ENCODE measurements around the gene CHAF1A. TPM values are rescaled to one million over a fixed set of nuclear protein-coding genes. Genes with fewer than 3 reads are reported as not detected.

Gene CHAF1A, protein sequence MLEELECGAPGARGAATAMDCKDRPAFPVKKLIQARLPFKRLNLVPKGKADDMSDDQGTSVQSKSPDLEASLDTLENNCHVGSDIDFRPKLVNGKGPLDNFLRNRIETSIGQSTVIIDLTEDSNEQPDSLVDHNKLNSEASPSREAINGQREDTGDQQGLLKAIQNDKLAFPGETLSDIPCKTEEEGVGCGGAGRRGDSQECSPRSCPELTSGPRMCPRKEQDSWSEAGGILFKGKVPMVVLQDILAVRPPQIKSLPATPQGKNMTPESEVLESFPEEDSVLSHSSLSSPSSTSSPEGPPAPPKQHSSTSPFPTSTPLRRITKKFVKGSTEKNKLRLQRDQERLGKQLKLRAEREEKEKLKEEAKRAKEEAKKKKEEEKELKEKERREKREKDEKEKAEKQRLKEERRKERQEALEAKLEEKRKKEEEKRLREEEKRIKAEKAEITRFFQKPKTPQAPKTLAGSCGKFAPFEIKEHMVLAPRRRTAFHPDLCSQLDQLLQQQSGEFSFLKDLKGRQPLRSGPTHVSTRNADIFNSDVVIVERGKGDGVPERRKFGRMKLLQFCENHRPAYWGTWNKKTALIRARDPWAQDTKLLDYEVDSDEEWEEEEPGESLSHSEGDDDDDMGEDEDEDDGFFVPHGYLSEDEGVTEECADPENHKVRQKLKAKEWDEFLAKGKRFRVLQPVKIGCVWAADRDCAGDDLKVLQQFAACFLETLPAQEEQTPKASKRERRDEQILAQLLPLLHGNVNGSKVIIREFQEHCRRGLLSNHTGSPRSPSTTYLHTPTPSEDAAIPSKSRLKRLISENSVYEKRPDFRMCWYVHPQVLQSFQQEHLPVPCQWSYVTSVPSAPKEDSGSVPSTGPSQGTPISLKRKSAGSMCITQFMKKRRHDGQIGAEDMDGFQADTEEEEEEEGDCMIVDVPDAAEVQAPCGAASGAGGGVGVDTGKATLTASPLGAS
- 5.5 and 5.8 TPM in 2 replicates for total RNA-seq

DNA sequence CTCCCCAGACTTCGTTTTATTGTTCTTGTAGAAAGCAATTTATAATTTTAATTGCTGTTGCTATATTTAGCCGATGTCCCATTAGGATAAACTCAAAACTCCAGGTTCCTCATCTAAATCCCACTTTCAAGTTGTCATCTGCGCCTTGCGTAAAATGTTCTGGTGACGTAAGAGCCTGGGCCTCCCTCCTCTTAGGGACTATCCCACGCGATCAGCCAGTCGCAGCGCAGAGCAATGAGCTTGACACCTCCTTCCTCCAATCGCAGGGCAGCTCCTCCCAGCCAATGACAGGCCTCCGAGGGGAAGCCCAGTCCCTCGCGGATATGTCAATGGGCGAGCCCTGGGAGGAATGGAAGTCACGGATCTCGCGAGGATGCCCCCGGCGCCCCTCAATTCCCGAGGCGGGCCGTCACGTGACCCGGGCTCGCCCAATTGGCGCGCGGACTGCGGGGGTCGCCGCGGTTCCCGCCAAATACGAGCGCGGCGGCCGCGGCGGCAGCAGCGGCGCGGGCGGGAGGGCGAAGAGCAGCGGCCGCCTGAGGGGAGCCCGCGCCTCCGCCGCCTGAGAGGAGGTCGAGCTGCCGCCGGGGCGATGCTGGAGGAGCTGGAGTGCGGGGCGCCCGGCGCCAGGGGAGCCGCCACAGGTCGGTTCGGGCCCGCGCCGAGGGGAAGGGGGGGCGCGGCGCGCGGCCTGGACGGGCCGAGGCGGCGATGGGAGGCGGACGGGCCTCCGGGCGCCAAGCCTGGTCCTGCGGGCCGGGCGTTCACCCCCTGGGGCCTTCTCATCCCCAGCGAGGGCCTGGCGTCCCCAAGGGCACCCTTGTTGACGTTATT lies at the start of gene CHAF1A:
CHAF1A (plus strand) TSS at position 470 of the 834 bp plus-strand sequence; CDS start at position 593, 123 bp downstream.

DNA sequence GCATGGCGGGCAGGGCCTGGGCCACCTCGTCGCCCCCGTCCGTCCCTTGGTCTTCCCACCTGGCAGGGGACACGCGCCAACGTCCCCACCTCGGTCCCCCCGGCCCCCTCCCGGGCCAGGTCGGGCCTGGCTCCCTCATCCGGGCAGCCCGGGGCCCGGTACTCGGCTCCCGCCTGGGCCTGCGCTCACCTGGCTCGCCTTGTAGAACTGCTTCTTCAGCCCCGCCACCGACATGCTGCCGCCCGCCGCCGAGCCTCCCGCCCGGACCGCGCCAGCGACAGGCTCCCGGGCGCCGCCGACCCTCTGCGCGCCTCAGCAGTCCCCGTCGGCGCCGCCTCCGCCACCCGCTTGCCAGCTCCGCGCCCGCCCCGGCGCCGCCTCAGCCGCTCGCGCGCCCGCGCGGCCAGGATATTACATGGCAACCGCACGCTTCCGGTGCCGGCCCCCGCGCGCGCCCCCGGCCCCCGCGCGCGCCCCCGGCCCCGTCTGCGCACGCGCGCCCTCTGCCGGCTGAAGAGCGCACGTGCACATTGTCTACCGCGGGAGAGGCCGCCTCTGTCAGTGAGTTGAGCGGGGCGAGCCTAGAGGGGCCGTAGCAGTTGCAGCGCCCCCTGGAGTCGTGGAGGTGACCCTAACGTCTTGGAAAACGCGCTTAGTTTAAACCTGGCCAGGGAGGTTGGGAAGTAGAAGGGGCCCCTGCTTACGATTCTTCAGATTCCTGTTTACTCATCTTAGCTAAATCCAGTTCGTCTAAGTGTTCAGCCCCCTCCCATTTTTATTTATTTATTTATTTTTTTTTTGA lies 2.1 kb upstream of the CHAF1A start, which contains the start of gene SH3GL1:
SH3GL1 (minus strand) TSS at position 413 of the 802 bp plus-strand sequence; CDS start at position 234, 179 bp downstream.

DNA sequence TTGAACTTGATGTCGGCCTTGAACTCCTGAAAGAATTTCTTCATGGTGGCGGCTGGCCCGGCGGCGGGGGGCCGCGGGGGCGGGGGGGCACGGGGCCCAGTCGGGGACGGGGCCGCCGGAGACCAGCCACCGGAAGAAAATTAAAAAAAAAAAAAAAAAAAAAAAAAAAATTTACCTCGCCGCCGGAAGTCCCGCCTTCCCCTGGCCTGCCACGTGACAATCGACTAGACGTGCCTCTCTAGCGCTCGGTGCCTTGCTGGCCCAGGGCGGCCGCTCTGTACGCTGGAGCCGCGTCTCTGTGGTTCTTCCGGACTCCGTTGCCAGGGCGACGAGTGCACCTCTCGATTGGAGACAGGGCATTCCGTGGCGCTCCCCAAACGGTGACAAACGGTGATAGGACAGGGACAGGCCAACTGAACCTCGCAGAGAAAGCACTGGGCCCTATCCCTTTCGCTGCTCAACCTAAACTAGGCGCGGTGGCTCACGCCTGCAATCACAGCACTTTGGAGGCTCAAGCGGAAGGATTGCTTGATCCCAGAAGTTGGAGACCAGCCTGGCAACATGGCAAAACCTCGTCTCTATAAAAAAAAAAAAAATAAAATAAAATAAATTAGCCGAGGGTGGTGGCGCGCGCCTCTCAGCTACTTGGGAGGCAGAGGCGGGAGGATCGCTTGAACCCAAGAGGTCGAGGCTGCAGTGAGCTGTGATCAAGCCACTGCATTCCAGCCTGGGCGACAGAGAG lies 55.4 kb downstream of the CHAF1A start, which contains the start of gene UBXN6:
UBXN6 (minus strand) TSS at position 141 of the 742 bp plus-strand sequence; CDS start at position 44, 97 bp downstream.

DNA sequence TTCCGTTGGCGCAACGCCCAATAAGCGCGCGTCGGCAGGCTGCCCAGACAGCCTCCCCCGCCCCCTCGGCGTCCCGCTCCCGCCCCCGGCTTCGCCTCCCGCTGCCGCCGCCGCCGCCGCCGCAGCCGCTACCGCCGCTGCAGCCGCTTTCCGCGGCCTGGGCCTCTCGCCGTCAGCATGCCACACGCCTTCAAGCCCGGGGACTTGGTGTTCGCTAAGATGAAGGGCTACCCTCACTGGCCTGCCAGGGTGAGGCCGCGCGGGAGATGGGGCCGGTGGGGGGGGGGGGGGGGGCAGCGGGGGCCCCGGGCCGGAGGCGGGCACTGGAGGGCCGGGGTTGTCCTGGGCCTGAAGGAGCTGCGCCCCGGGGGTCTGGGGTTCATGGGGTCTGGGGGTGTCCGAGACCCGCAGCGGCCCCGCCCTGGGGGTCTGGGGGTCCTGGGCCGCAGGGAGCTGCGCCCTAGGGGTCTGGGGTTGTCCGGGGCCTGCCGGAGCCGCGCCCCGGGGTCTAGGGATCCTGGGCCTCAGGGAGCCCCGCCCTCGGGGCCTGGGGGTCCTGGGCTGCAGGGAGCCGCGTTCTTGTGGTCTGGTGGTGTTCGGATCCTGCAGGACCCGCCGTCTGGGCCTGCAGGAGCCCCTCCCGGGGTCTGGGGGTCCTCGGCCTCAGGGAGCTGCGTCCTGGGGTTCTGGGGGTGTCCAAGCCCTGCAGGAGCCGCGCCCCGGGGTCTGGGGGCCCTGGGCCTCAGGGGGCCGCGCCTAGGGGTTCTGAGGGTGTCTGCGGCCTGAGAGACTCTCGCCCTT lies 69.9 kb downstream of the CHAF1A start, which contains the start of gene HDGFL2:
HDGFL2 (plus strand) TSS at position 124 of the 801 bp plus-strand sequence; CDS start at position 178, 54 bp downstream.

Other genes starting within 250 kb of the CHAF1A start
- gene CREB3L3, start 249.0 kb upstream of the CHAF1A start, total RNA-seq = not detected in 2 replicates
- 9.9 and 21.1 TPM in 2 replicates for gene SIRT6, start 220.1 kb upstream of the CHAF1A start, total RNA-seq
- 0.34 and 2.5 TPM in 2 replicates for gene ANKRD24, start 220.0 kb upstream of the CHAF1A start, total RNA-seq
- not detected in 2 replicates for gene EBI3, start 173.1 kb upstream of the CHAF1A start, total RNA-seq
- gene YJU2, start 155.6 kb upstream of the CHAF1A start, total RNA-seq = 16.4 and 17.4 TPM in 2 replicates
- not detected in 2 replicates for gene SHD, start 123.4 kb upstream of the CHAF1A start, total RNA-seq
- not detected in 2 replicates for gene TMIGD2, start 100.3 kb upstream of the CHAF1A start, total RNA-seq
- gene FSD1, start 98.0 kb upstream of the CHAF1A start, total RNA-seq = under 0.01 and 0.07 TPM in 2 replicates
- gene STAP2, start 63.8 kb upstream of the CHAF1A start, total RNA-seq = 52.2 and 59.1 TPM in 2 replicates
- gene MPND, start 59.1 kb upstream of the CHAF1A start, total RNA-seq = 3.8 and 7.5 TPM in 2 replicates
- 31.1 and 55.2 TPM in 2 replicates for gene SH3GL1, start 2.1 kb upstream of the CHAF1A start, total RNA-seq
- 69.9 and 90.6 TPM in 2 replicates for gene UBXN6, start 55.2 kb downstream of the CHAF1A start, total RNA-seq
- gene HDGFL2, start 69.7 kb downstream of the CHAF1A start, total RNA-seq = 46.0 and 48.5 TPM in 2 replicates
- gene PLIN4, start 115.8 kb downstream of the CHAF1A start, total RNA-seq = 2.4 and 12.9 TPM in 2 replicates
- 0.07 TPM in 1 of 2 replicates, not detected in the other for gene PLIN5, start 132.6 kb downstream of the CHAF1A start, total RNA-seq
- 2.1 TPM in 1 of 2 replicates, not detected in the other for gene LRG1, start 137.4 kb downstream of the CHAF1A start, total RNA-seq
- under 0.01 TPM in 2 replicates for gene SEMA6B, start 157.0 kb downstream of the CHAF1A start, total RNA-seq
- 0.68 and 0.85 TPM in 2 replicates for gene TNFAIP8L1, start 236.9 kb downstream of the CHAF1A start, total RNA-seq